Activated naive CD8-positive, alpha-beta T cell treated with anti-CD3 and anti-CD28 coated beads for 36 hours (primary cell): Measurements from ENCODE around the gene MYOCD. TPM values are rescaled to one million over a fixed set of nuclear protein-coding genes. Genes with fewer than 3 reads are reported as not detected.
"Not testable (repeated sequence)": the region's sequence is repeated elsewhere in the genome, so short reads cannot be mapped to it uniquely, and the experiment has no call there.

Source experiments
- DNase-seq: peaks from one replicate; pipeline ENCODE4 v3.0.0; 2021
- H3K27ac Mint-ChIP-seq: one replicate; pipeline ENCODE4 v1.8.0; 2022; ENCODE audit warnings: mild to moderate bottlenecking, moderate library complexity, mixed read lengths
- H3K27me3 Mint-ChIP-seq: one replicate; pipeline ENCODE4 v1.8.0; 2022; ENCODE audit warnings: mild to moderate bottlenecking, mixed read lengths
- H3K36me3 Mint-ChIP-seq: one replicate; pipeline ENCODE4 v1.8.0; 2021; ENCODE audit warnings: mild to moderate bottlenecking, mixed read lengths
- H3K4me1 Mint-ChIP-seq: one replicate; pipeline ENCODE4 v1.8.0; 2021; ENCODE audit warnings: mixed read lengths
- H3K4me3 Mint-ChIP-seq: one replicate; pipeline ENCODE4 v1.8.0; 2022; ENCODE audit warnings: mild to moderate bottlenecking, moderate library complexity, mixed read lengths
- H3K9me3 Mint-ChIP-seq: one replicate; pipeline ENCODE4 v1.8.0; 2022; ENCODE audit warnings: mixed read lengths
- total RNA-seq, 2 experiments: library from RNA; stranded (reverse); gene quantifications; one replicate each; pipeline ENCODE4 v1.2.3, GENCODE V29; 2021

MYOCD gene
- total RNA-seq, 2 experiments from 2014 or later = not detected

GRCh38 chr17:12634789-12635414 lies 30.8 kb upstream of the MYOCD start:
- no peak for DNase-seq
- Mint-ChIP-seq H3K4me1 (no peaks in the 10 kb centered on the region), H3K4me3 (no peak overlapping the region), H3K27ac (no peak overlapping the region), H3K36me3 (no peaks in the 10 kb centered on the region), H3K27me3 (peaks cover 14% of the 10 kb centered on the region), H3K9me3 (no peaks in the 10 kb centered on the region)

GRCh38 chr17:12635996-12636395 lies 29.7 kb upstream of the MYOCD start:
- H3K27me3 Mint-ChIP-seq = peaks cover 14% of the 10 kb centered on the region
- H3K27ac Mint-ChIP-seq, H3K36me3 Mint-ChIP-seq, H3K4me1 Mint-ChIP-seq, DNase-seq, H3K4me3 Mint-ChIP-seq, H3K9me3 Mint-ChIP-seq: not testable (repeated sequence)

DNA sequence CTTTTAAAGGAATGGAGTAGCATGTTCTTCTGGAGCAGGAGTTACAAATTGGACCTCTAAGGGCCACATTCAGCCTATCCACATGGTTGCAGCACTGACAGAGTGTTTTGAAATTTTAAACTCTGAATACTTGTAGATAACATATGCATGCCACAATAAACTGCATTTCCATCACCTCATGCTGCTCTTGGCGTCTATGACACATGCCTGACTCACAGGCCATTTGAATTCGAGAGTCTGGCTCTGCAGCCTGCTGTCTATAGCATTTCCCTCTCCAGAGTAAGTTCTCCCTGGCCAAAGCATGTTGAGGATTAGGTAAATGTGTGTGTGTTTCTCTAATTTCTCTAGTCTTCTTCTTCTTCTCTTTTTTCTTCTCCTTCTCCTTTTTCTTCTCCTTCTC lies 28.7 kb upstream of the MYOCD start:
- no peak for DNase-seq
- Mint-ChIP-seq H3K4me3 (no peak overlapping the region), H3K27me3 (peaks cover 14% of the 10 kb centered on the region), H3K4me1 (no peaks in the 10 kb centered on the region), H3K27ac (no peak overlapping the region), H3K9me3 (no peaks in the 10 kb centered on the region), H3K36me3 (no peaks in the 10 kb centered on the region)

DNA sequence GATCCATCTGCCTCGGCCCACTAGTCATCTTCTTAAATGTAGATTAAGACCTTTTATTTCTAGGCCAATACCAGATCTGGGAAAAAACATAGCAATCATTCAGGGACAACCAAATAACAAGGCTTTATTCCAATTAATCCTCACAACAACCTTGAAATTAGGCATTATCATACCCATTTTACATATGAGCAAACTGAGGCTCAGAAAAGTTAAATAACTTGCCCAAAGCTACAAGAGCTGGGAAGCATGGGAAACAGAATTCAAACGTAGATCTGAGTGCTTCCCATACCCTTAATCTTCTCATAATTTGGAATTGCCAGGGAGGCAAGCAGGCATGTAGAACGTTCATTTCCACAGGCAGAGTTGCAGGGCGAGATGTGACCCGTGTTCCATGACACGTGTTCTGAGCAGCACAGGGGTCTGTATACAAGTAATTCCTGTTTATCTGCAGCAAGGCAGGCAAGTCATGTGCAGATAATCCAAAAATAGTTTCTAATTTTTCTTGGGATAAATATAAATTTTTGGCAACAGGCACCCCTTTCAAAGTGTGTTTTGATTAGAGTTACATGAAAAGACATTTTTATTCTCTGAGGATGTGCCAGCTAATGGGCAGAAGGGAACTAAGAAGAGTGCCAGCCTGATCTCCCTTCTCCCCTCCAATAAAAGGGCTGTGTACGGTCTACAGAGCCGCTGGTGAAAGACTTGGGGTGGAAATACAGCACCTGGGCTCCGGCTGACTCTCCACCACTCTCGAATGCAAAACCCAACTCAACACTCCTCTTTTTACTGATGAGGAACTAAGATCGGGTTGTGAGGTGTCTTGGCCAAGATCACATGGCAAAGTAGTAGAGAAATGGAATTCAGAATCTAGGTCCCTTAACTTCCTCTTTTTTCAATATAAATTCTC lies 27.7 kb upstream of the MYOCD start:
- Mint-ChIP-seq H3K36me3 (no peaks in the 10 kb centered on the region), H3K27ac (no peak overlapping the region), H3K27me3 (peaks cover 14% of the 10 kb centered on the region), H3K4me1 (no peaks in the 10 kb centered on the region), H3K4me3 (no peak overlapping the region), H3K9me3 (no peaks in the 10 kb centered on the region)
- DNase-seq = no peak

DNA sequence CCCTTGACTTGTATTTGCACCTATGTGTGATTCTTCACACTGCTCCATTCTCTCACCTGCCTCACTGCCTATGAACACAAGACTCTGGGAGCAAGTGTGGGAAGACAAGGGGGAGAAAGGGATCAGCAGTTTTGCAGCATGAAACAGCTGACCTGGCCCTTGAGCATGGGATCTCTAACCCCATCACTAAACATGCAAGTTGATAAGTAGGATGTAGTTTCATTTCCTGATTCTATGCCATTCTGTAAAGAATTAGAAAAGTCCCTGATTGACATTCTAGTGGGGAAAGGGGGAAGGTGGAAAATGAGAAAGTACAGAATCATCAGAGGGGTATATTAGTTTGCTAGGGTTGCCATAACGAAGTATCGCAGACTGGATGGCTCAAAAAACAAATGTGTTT lies 25.3 kb upstream of the MYOCD start:
- H3K9me3 Mint-ChIP-seq = peaks cover 2% of the 10 kb centered on the region
- DNase-seq = no peak
- no peak overlapping the region for H3K27ac Mint-ChIP-seq
- no peaks in the 10 kb centered on the region for H3K4me1 Mint-ChIP-seq
- no peak overlapping the region for H3K4me3 Mint-ChIP-seq
- peaks cover 12% of the 10 kb centered on the region for H3K27me3 Mint-ChIP-seq
- H3K36me3 Mint-ChIP-seq = no peaks in the 10 kb centered on the region

GRCh38 chr17:12641084-12641483 lies 24.6 kb upstream of the MYOCD start:
- no peak overlapping the region for H3K27ac Mint-ChIP-seq
- peaks cover 3% of the 10 kb centered on the region for H3K9me3 Mint-ChIP-seq
- H3K27me3 Mint-ChIP-seq = peaks cover 11% of the 10 kb centered on the region
- no peak for DNase-seq
- H3K4me3 Mint-ChIP-seq = no peak overlapping the region
- no peaks in the 10 kb centered on the region for H3K4me1 Mint-ChIP-seq
- no peaks in the 10 kb centered on the region for H3K36me3 Mint-ChIP-seq

GRCh38 chr17:12642034-12642433 lies 23.7 kb upstream of the MYOCD start:
- H3K9me3 Mint-ChIP-seq = peaks cover 4% of the 10 kb centered on the region
- no peaks in the 10 kb centered on the region for H3K36me3 Mint-ChIP-seq
- no peak overlapping the region for H3K4me3 Mint-ChIP-seq
- no peak overlapping the region for H3K27ac Mint-ChIP-seq
- no peak for DNase-seq
- H3K27me3 Mint-ChIP-seq = peaks cover 11% of the 10 kb centered on the region
- no peaks in the 10 kb centered on the region for H3K4me1 Mint-ChIP-seq

GRCh38 chr17:12643822-12644221 lies 21.9 kb upstream of the MYOCD start:
- no peak for DNase-seq

DNA sequence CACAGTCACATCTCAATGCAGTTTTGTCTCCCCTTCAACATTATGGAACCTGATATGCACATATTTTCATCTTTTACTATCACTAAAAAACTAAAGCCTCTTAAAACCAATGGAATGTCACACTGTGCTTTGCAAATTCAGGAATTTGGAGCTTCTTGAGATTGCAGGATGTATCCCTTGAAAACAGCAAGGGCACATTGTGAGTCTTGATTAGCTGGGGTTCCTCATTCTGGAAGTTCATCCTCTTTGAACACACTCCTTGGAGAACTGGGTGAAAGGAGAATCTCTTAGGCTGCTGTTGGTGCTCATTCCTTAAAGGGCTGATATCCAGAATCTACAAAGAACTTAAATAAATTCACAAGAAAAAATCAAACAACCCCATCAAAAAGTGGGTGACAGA lies 21.1 kb upstream of the MYOCD start:
- Mint-ChIP-seq H3K27me3 (peaks cover 6% of the 10 kb centered on the region), H3K27ac (no peak overlapping the region), H3K36me3 (no peaks in the 10 kb centered on the region), H3K4me1 (no peaks in the 10 kb centered on the region), H3K9me3 (peaks cover 4% of the 10 kb centered on the region), H3K4me3 (no peak overlapping the region)
- DNase-seq = no peak

More at GRCh38 chr17:12643822-12644221, 21.9 kb upstream of the MYOCD start:
- Mint-ChIP-seq H3K4me1 (no peaks in the 10 kb centered on the region), H3K9me3 (peaks cover 4% of the 10 kb centered on the region), H3K27ac (no peak overlapping the region), H3K4me3 (no peak overlapping the region), H3K36me3 (no peaks in the 10 kb centered on the region), H3K27me3 (peaks cover 6% of the 10 kb centered on the region)

GRCh38 chr17:12646761-12647422 lies 18.8 kb upstream of the MYOCD start:
- no peaks in the 10 kb centered on the region for H3K4me1 Mint-ChIP-seq
- H3K27ac Mint-ChIP-seq = no peak overlapping the region
- no peaks in the 10 kb centered on the region for H3K36me3 Mint-ChIP-seq
- H3K27me3 Mint-ChIP-seq = peaks cover 10% of the 10 kb centered on the region
- no peak overlapping the region for H3K4me3 Mint-ChIP-seq
- H3K9me3 Mint-ChIP-seq = peaks cover 6% of the 10 kb centered on the region
- DNase-seq = no peak

- H3K4me1 Mint-ChIP-seq = no peaks in the 10 kb centered on the region
- no peak for DNase-seq
- peaks cover 8% of the 10 kb centered on the region for H3K27me3 Mint-ChIP-seq
- peaks cover 6% of the 10 kb centered on the region for H3K9me3 Mint-ChIP-seq
- no peak overlapping the region for H3K27ac Mint-ChIP-seq
- H3K36me3 Mint-ChIP-seq = no peaks in the 10 kb centered on the region
- H3K4me3 Mint-ChIP-seq = no peak overlapping the region
Observed at GRCh38 chr17:12648498-12648897, 17.2 kb upstream of the MYOCD start.

- no peaks in the 10 kb centered on the region for H3K27me3 Mint-ChIP-seq
- H3K9me3 Mint-ChIP-seq = peaks cover 1% of the 10 kb centered on the region
- no peak for DNase-seq
- no peaks in the 10 kb centered on the region for H3K4me1 Mint-ChIP-seq
- H3K36me3 Mint-ChIP-seq = no peaks in the 10 kb centered on the region
- H3K4me3 Mint-ChIP-seq = no peak overlapping the region
- H3K27ac Mint-ChIP-seq = no peak overlapping the region
Observed at GRCh38 chr17:12655936-12656335, 9.8 kb upstream of the MYOCD start.

DNA sequence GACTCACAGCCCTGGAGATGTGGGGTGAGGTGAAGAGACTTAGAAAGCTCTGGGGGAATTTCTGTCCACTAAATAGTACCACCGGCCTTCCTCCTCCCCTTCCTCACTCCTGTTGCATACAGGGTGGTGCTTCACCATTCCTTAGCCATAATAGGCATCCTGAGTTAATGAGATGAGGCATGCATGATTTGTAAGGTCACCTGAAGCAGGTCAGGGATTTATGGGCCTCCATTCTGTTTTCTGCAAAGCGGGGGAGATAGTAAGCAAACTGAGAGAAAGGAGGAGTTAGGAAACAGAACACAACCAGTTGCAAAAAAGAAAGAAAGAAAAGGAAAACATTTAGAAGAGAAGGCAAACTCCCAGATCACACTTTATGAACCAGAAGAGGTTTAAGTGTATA lies 9.3 kb upstream of the MYOCD start:
- Mint-ChIP-seq H3K4me1 (no peaks in the 10 kb centered on the region), H3K27ac (no peak overlapping the region), H3K4me3 (no peak overlapping the region), H3K36me3 (no peaks in the 10 kb centered on the region), H3K9me3 (no peaks in the 10 kb centered on the region), H3K27me3 (no peaks in the 10 kb centered on the region)
- DNase-seq = no peak

- H3K36me3 Mint-ChIP-seq = no peaks in the 10 kb centered on the region
- no peaks in the 10 kb centered on the region for H3K9me3 Mint-ChIP-seq
- H3K4me1 Mint-ChIP-seq = peaks cover 1% of the 10 kb centered on the region
- DNase-seq = no peak
- no peak overlapping the region for H3K27ac Mint-ChIP-seq
- H3K4me3 Mint-ChIP-seq = no peak overlapping the region
- H3K27me3 Mint-ChIP-seq = peaks cover 21% of the 10 kb centered on the region
Observed at GRCh38 chr17:12659500-12659899, 6.2 kb upstream of the MYOCD start.

DNA sequence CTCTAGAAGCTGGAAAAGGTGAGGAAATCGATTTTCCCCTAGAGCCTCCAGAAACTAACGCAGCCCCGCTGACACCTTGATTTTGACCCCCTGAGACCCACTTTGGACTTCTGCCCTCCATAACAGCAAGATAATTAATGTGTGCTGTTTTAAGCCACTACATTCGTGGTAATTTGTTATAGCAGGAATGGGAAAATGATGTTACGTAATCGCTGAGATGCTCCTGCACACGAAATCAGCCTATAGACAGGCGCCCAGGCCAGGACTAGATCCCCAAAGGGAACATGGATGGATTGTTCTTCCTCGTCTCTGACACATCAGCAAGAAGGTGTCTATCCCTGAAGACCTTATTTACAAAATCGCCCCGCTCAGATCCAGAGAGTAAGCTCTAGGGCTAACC lies 1.4 kb upstream of the MYOCD start:
- Mint-ChIP-seq H3K4me1 (peaks cover 2% of the 10 kb centered on the region), H3K4me3 (no peak overlapping the region), H3K27me3 (peaks cover 63% of the 10 kb centered on the region)

More for the DNA sequence above, 1.4 kb upstream of the MYOCD start:
- Mint-ChIP-seq H3K9me3 (no peaks in the 10 kb centered on the region), H3K27ac (no peak overlapping the region), H3K36me3 (no peaks in the 10 kb centered on the region)
- DNase-seq = no peak
